OCI-LY1 (cell line): ENCODE data around the gene CISD1.

Experiments used
- EZH2 ChIP-seq: fragments of 200-600 bp; sonication (generic), shearing (Covaris generic); IDR thresholded peaks from 2 replicates; pipeline ENCODE4 v1.8.0; 2017; ENCODE audit warnings: borderline replicate concordance, mixed run types, mild to moderate bottlenecking, antibody characterized with exemption, low read length, moderate library complexity, mixed read lengths
- TF ChIP-seq, protein P1 (sequence below): fragments of 200-600 bp; sonication (generic), shearing (Covaris generic); IDR thresholded peaks from 2 replicates; pipeline ENCODE4 v1.5.1; 2017; ENCODE audit warnings: mild to moderate bottlenecking, antibody characterized with exemption, low read length, moderate library complexity, mixed read lengths

DNA sequence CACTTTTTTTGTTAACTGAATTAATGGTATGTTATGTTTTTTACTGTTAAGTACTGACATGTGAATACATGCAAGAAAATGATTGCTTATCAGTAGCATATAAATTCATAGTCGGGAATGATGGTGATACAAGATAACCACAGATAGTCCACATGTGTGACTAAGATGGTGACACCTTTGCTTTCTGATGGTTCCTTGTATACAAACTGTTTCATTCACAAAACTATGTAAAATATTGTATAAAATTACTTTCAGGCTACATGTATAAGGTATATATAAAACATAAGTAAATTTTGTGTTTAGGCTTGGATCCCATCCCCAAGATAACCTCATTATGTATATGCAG lies 10.0 kb downstream of the CISD1 start:
- TF ChIP-seq, protein P1, sequence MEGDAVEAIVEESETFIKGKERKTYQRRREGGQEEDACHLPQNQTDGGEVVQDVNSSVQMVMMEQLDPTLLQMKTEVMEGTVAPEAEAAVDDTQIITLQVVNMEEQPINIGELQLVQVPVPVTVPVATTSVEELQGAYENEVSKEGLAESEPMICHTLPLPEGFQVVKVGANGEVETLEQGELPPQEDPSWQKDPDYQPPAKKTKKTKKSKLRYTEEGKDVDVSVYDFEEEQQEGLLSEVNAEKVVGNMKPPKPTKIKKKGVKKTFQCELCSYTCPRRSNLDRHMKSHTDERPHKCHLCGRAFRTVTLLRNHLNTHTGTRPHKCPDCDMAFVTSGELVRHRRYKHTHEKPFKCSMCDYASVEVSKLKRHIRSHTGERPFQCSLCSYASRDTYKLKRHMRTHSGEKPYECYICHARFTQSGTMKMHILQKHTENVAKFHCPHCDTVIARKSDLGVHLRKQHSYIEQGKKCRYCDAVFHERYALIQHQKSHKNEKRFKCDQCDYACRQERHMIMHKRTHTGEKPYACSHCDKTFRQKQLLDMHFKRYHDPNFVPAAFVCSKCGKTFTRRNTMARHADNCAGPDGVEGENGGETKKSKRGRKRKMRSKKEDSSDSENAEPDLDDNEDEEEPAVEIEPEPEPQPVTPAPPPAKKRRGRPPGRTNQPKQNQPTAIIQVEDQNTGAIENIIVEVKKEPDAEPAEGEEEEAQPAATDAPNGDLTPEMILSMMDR, result no peak
- TF ChIP-seq EZH2, result no peak
